GM19468 (cell line): ENCODE measurements around the gene ENKUR.
"Not testable (repeated sequence)": the region's sequence is repeated elsewhere in the genome, so short reads cannot be mapped to it uniquely, and the experiment has no call there.

Source experiments
- ATAC-seq: cut with Tn5 transposase; IDR thresholded peaks from one replicate; pipeline ENCODE4 v1.9.1; 2021; ENCODE audit warnings: mild to moderate bottlenecking, moderate library complexity, moderate number of reproducible peaks; ENCODE audit not compliant: unreplicated experiment; ENCODE audit errors: extremely low read depth

ENKUR gene

GRCh38 chr10:25026463-25026862 lies 10.5 kb upstream of the ENKUR start:
- ATAC-seq: no peak

- ATAC-seq: no peak
Observed at GRCh38 chr10:25024528-25024927, 8.6 kb upstream of the ENKUR start.

GRCh38 chr10:25023278-25023677 lies 7.3 kb upstream of the ENKUR start:
- no peak for ATAC-seq

GRCh38 chr10:25018703-25019102 lies 2.7 kb upstream of the ENKUR start:
- no peak for ATAC-seq

- no peak for ATAC-seq
Observed at GRCh38 chr10:25017661-25018060, 1.7 kb upstream of the ENKUR start.

- no peak for ATAC-seq
Observed at GRCh38 chr10:25017154-25017590, 1.2 kb upstream of the ENKUR start.

- peak; percentile 99 for ATAC-seq
Observed at GRCh38 chr10:25016376-25017153, 607 bp upstream of the ENKUR start, which contains the start of gene THNSL1. Gene THNSL1 (plus strand): TSS chr10:25016612. CDS start chr10:25023224, 6,612 bp downstream.

GRCh38 chr10:25014579-25014978 lies 1.4 kb downstream of the ENKUR start:
- no peak for ATAC-seq

GRCh38 chr10:25011591-25011990 lies 4.4 kb downstream of the ENKUR start:
- ATAC-seq: not testable (repeated sequence)

- ATAC-seq: no peak
Observed at GRCh38 chr10:24998044-24998443, 17.9 kb downstream of the ENKUR start.

GRCh38 chr10:24995072-24995471 lies 20.9 kb downstream of the ENKUR start:
- no peak for ATAC-seq

GRCh38 chr10:24993237-24993958 lies 22.6 kb downstream of the ENKUR start:
- ATAC-seq: no peak

GRCh38 chr10:24992512-24993133 lies 23.3 kb downstream of the ENKUR start:
- no peak for ATAC-seq

- ATAC-seq: no peak
Observed at GRCh38 chr10:24991298-24991697, 24.7 kb downstream of the ENKUR start.

- ATAC-seq: no peak
Observed at GRCh38 chr10:24989867-24990266, 26.1 kb downstream of the ENKUR start.

- no peak for ATAC-seq
Observed at GRCh38 chr10:24988831-24989640, 26.9 kb downstream of the ENKUR start.

- no peak for ATAC-seq
Observed at GRCh38 chr10:24984906-24985305, 31.1 kb downstream of the ENKUR start.

GRCh38 chr10:24983946-24984345 lies 32.0 kb downstream of the ENKUR start:
- no peak for ATAC-seq

GRCh38 chr10:24983130-24983529 lies 32.8 kb downstream of the ENKUR start:
- ATAC-seq: no peak
